H1 (cell line): Measurements from ENCODE around the gene CD48. TPM values are rescaled to one million over a fixed set of nuclear protein-coding genes. Genes with fewer than 3 reads are reported as not detected.

ENCODE experiments used
- CTCF ChIA-PET: fragments of 300-600 bp; sonication (Branson Sonifier 250); formaldehyde crosslinking; loops from one replicate; lab custom pipeline; 2021; ENCODE audit not compliant: partially characterized antibody; lab: Charles Lee
- POLR2A ChIA-PET: fragments of 300-600 bp; sonication (Branson Sonifier 250); formaldehyde crosslinking; loops from one replicate; lab custom pipeline; 2021; ENCODE audit warnings: inconsistent platforms; ENCODE audit not compliant: partially characterized antibody; lab: Charles Lee
- DNase-seq, 2 experiments: peaks; one replicate each; pipeline versions ENCODE4 v3.0.0 to v3.0.0-alpha.2; 2010 to 2022; ENCODE audit warnings: low spot score in 2 of 2, low read depth in 1 of 2, mixed read lengths in 1 of 2
- FAIRE-seq: peaks from 2 replicates; lab custom pipeline; 2011; peaks lifted over from hg19 to GRCh38; lab: Jason Lieb, UNC
- H2AFZ ChIP-seq: 2 replicates; pipeline ENCODE4 v1.8.1; 2012; ENCODE audit warnings: low read length, inconsistent platforms
- H2AK5ac ChIP-seq: 2 replicates; pipeline ENCODE4 v1.6.1; 2013; ENCODE audit warnings: low read depth, low read length
- H2BK120ac ChIP-seq: replicated peaks from 2 replicates; pipeline ENCODE3; 2013; ENCODE audit warnings: low read depth, low read length, inconsistent platforms
- H2BK12ac ChIP-seq: 2 replicates; pipeline ENCODE4 v1.6.1; 2013; ENCODE audit warnings: low read depth, low read length
- H2BK15ac ChIP-seq: 2 replicates; pipeline ENCODE4 v1.6.1; 2013; ENCODE audit warnings: low read length
- H2BK20ac ChIP-seq: 2 replicates; pipeline ENCODE4 v1.6.1; 2013; ENCODE audit warnings: low read length
- H2BK5ac ChIP-seq: 2 replicates; pipeline ENCODE4 v1.6.1; 2013; ENCODE audit warnings: low read depth, low read length
- H3K14ac ChIP-seq: 2 replicates; pipeline ENCODE4 v1.6.1; 2013; ENCODE audit warnings: inconsistent platforms; ENCODE audit not compliant: insufficient read length
- H3K18ac ChIP-seq: 2 replicates; pipeline ENCODE4 v1.6.1; 2013; ENCODE audit warnings: low read length; ENCODE audit errors: extremely low read depth
- H3K23ac ChIP-seq: 2 replicates; pipeline ENCODE4 v1.6.1; 2013; ENCODE audit warnings: inconsistent platforms; ENCODE audit not compliant: insufficient read length
- H3K23me2 ChIP-seq: 2 replicates; pipeline ENCODE4 v1.6.1; 2013; ENCODE audit warnings: low read depth, low read length
- H3K27ac ChIP-seq: 2 replicates; pipeline ENCODE4 v1.6.1; 2011; ENCODE audit warnings: low read depth, low read length, inconsistent platforms
- H3K27me3 ChIP-seq, 4 experiments: replicated peaks in 1 of 4; 1 replicate in 1 of 4; 2 replicates in 3 of 4; pipeline versions ENCODE4 v1.6.1 to v1.8.1; 2011 to 2013; ENCODE audit warnings: low read length in 3 of 4, mild to moderate bottlenecking in 3 of 4, inconsistent platforms in 2 of 4, mixed read lengths in 2 of 4, moderate library complexity in 1 of 4; ENCODE audit not compliant: control insufficient read depth in 3 of 4, insufficient read depth in 3 of 4; ENCODE audit errors: extremely low read depth in 1 of 4
- H3K36me3 ChIP-seq, 4 experiments: 2 replicates each; pipeline versions ENCODE4 v1.6.1 to v1.8.1; 2011 to 2013; ENCODE audit warnings: mild to moderate bottlenecking in 4 of 4, low read length in 3 of 4, moderate library complexity in 2 of 4, control low read depth in 1 of 4, inconsistent platforms in 1 of 4; ENCODE audit not compliant: insufficient read depth in 4 of 4, control insufficient read depth in 2 of 4
- H3K4ac ChIP-seq: replicated peaks from 2 replicates; pipeline ENCODE3; 2013; ENCODE audit warnings: low read length, low read depth, mixed read lengths, inconsistent platforms; ENCODE audit not compliant: insufficient read length
- H3K4me1 ChIP-seq, 4 experiments: replicated peaks in 1 of 4; 1 replicate in 1 of 4; 2 replicates in 3 of 4; pipeline versions ENCODE4 v1.6.1 to v1.8.1; 2011 to 2013; ENCODE audit warnings: low read length in 3 of 4, inconsistent platforms in 2 of 4, mixed read lengths in 1 of 4; ENCODE audit not compliant: insufficient read depth in 4 of 4, control insufficient read depth in 3 of 4
- H3K4me2 ChIP-seq, 2 experiments: 2 replicates each; pipeline versions ENCODE4 v1.6.1 to v1.8.1; 2011 to 2013; ENCODE audit warnings: low read depth in 2 of 2, low read length in 2 of 2, control low read depth in 1 of 2, inconsistent platforms in 1 of 2, mild to moderate bottlenecking in 1 of 2; ENCODE audit not compliant: insufficient read depth in 1 of 2
- H3K4me3 ChIP-seq, 4 experiments: fragments of 200-600, 300-600 bp in 1 of 4; sonication (generic), shearing (Covaris generic), sonication (Bioruptor Twin) in 1 of 4; 2 replicates each; pipeline versions ENCODE4 v1.5.1 to v1.8.1; 2011 to 2016; ENCODE audit warnings: low read length in 4 of 4, low read depth in 3 of 4, control low read depth in 2 of 4, inconsistent platforms in 2 of 4, mild to moderate bottlenecking in 2 of 4, mixed read lengths in 1 of 4, moderate library complexity in 1 of 4; ENCODE audit not compliant: insufficient read depth in 2 of 4; ENCODE audit errors: extremely low read depth in 1 of 4
- H3K56ac ChIP-seq: replicated peaks from 2 replicates; pipeline ENCODE3; 2013; ENCODE audit warnings: low read depth, mild to moderate bottlenecking, mixed read lengths, low read length, inconsistent platforms; ENCODE audit not compliant: insufficient read length
- H3K79me1 ChIP-seq: 2 replicates; pipeline ENCODE4 v1.6.1; 2013; ENCODE audit warnings: low read depth, low read length, control low read depth
- H3K79me2 ChIP-seq, 2 experiments: 2 replicates each; pipeline versions ENCODE4 v1.6.1 to v1.8.1; 2012 to 2013; ENCODE audit warnings: low read length in 2 of 2, mild to moderate bottlenecking in 2 of 2, inconsistent platforms in 1 of 2; ENCODE audit not compliant: insufficient read depth in 2 of 2, control insufficient read depth in 1 of 2
- H3K9ac ChIP-seq, 4 experiments: replicated peaks in 1 of 4; 1 replicate in 1 of 4; 2 replicates in 3 of 4; pipeline versions ENCODE4 v1.6.1 to v1.8.1; 2011 to 2013; ENCODE audit warnings: low read depth in 3 of 4, low read length in 3 of 4, control low read depth in 2 of 4, mild to moderate bottlenecking in 2 of 4, moderate library complexity in 2 of 4, inconsistent platforms in 1 of 4; ENCODE audit errors: extremely low read depth in 1 of 4
- H3K9me3 ChIP-seq, 2 experiments: 2 replicates each; pipeline versions ENCODE4 v1.6.1 to v1.8.1; 2012 to 2013; ENCODE audit warnings: mild to moderate bottlenecking in 2 of 2, moderate library complexity in 2 of 2, control low read depth in 1 of 2, inconsistent platforms in 1 of 2, low read depth in 1 of 2, low read length in 1 of 2, mixed read lengths in 1 of 2; ENCODE audit not compliant: insufficient read depth in 2 of 2
- H4K20me1 ChIP-seq, 2 experiments: replicated peaks in 1 of 2; 2 replicates each; pipeline versions ENCODE3 to v1.8.1; 2011 to 2013; ENCODE audit warnings: inconsistent platforms in 2 of 2, low read length in 2 of 2, mild to moderate bottlenecking in 1 of 2; ENCODE audit not compliant: insufficient read depth in 2 of 2, control insufficient read depth in 1 of 2
- H4K5ac ChIP-seq: 2 replicates; pipeline ENCODE4 v1.6.1; 2013; ENCODE audit warnings: low read length, low read depth, mixed read lengths, inconsistent platforms; ENCODE audit not compliant: insufficient read length
- H4K8ac ChIP-seq: 2 replicates; pipeline ENCODE4 v1.8.0; 2013; ENCODE audit warnings: mild to moderate bottlenecking, moderate library complexity, low read length, inconsistent platforms; ENCODE audit not compliant: insufficient read depth; ENCODE audit errors: extremely low read depth
- H4K91ac ChIP-seq: replicated peaks from 2 replicates; pipeline ENCODE3; 2013; ENCODE audit warnings: low read length, mixed read lengths, inconsistent platforms; ENCODE audit not compliant: insufficient read length
- BACH1 ChIP-seq: IDR thresholded peaks from 2 replicates; pipeline ENCODE4 v1.6.1; 2012; ENCODE audit warnings: low read length, improper control_type of control experiment
- BCL11A ChIP-seq, 2 experiments: IDR thresholded peaks; one replicate each; pipeline ENCODE4 v1.6.1; 2011; ENCODE audit warnings: low read depth in 2 of 2, low read length in 2 of 2, mild to moderate bottlenecking in 2 of 2
- BRCA1 ChIP-seq: IDR thresholded peaks from 2 replicates; pipeline ENCODE4 v1.6.1; 2012; ENCODE audit warnings: low read depth, low read length, improper control_type of control experiment
- CHD2 ChIP-seq: IDR thresholded peaks from 2 replicates; pipeline ENCODE4 v1.6.1; 2012; ENCODE audit warnings: low read length, improper control_type of control experiment
- HDAC2 ChIP-seq, 2 experiments: fragments of 300-600 bp in 1 of 2; sonication (generic) in 1 of 2; IDR thresholded peaks; 2 replicates each; pipeline ENCODE4 v1.6.1; 2011 to 2012; ENCODE audit warnings: low read depth in 2 of 2, low read length in 2 of 2, mild to moderate bottlenecking in 2 of 2, moderate library complexity in 2 of 2, borderline replicate concordance in 1 of 2, inconsistent platforms in 1 of 2
- RAD21 ChIP-seq, 2 experiments: IDR thresholded peaks in 1 of 2; conservative IDR thresholded peaks in 1 of 2; 2 replicates each; pipeline ENCODE4 v1.6.1; 2011; ENCODE audit warnings: low read depth in 2 of 2, low read length in 2 of 2, improper control_type of control experiment in 1 of 2, inconsistent platforms in 1 of 2, mild to moderate bottlenecking in 1 of 2, moderate library complexity in 1 of 2
- RXRA ChIP-seq: IDR thresholded peaks from 2 replicates; pipeline ENCODE4 v1.6.1; 2011; ENCODE audit warnings: low read depth, mild to moderate bottlenecking, low read length, moderate library complexity; ENCODE audit not compliant: insufficient read depth
- SP1 ChIP-seq: IDR thresholded peaks from 2 replicates; pipeline ENCODE4 v1.6.1; 2011; ENCODE audit warnings: low read depth, low read length
- USF2 ChIP-seq: IDR thresholded peaks from 2 replicates; pipeline ENCODE4 v1.6.1; 2011; ENCODE audit warnings: low read length, improper control_type of control experiment
- WGBS, 2 experiments: shearing (Covaris generic) in 1 of 2; methylation state at CpG; one replicate each; pipeline versions ENCODE4 v1.1.6 to v1.1.7; 2013 to 2015; ENCODE audit warnings: low lambda C conversion rate in 2 of 2, mixed read lengths in 2 of 2, inconsistent platforms in 1 of 2, low coverage in 1 of 2, missing lambda C conversion rate in 1 of 2; ENCODE audit not compliant: insufficient replicate concordance in 2 of 2, insufficient coverage in 1 of 2, insufficient read length in 1 of 2; ENCODE audit errors: extremely low coverage in 1 of 2, missing lambda C conversion rate in 1 of 2; 5-methylcytosine and 5-hydroxymethylcytosine counted together
- polyA plus RNA-seq, 7 experiments: library from polyadenylated mRNA; depleted of rRNA in 3 of 7; stranded (reverse) in 5 of 7; unstranded in 2 of 7; fragments of >200 nt in 5 of 7; fragments of 200-250 nt in 2 of 7; gene quantifications; 1 replicate in 5 of 7; 2 replicates in 1 of 7; 4 replicates in 1 of 7; pipeline versions ENCODE4 v1.2.1 to v1.2.3, GENCODE V29; 2011 to 2013; ENCODE audit warnings: missing spikeins in 2 of 7, mixed read lengths in 2 of 7
- total RNA-seq: library from RNA; stranded (reverse); fragmentation: NEBNext Ultra II Directional; extraction: Animal tissue kit (Norgen Biotek cat#: 25700); gene quantifications from 2 replicates; pipeline ENCODE4 v1.2.1, GENCODE V29; 2021

CD48 gene
- total and polyA plus RNA-seq, 2 of the 8 experiments (the other 6 are each of a cell fraction or from before 2014, with no cell fraction given): 0.08 TPM; not detected in 1

DNA sequence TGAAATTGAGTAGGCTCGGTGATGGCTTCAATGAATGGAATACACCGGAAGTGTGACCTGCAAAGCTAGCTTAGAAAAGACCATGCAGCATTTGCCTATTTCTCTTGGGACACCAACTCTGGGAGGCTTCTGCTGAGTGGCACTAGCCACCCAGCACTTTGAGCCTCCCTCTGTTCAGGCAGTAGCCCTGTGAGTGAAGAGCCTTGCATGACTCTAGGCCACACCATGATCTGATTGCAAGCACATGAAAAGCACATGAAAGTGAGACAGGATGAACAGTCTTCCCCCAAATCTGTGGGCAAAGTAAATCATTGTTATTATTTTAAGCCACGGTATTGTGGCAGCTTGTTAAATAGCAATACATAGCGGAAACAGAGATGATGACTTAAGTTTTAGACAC lies 2.8 kb downstream of the CD48 start:
- no peak overlapping the region for H3K27ac ChIP-seq
- no peak overlapping the region for H4K91ac ChIP-seq
- no peaks in the 10 kb centered on the region for H3K27me3 ChIP-seq
- no peak overlapping the region for H3K4me3 ChIP-seq
- H3K9ac ChIP-seq: no peak overlapping the region
- H3K9me3 ChIP-seq: no peaks in the 10 kb centered on the region
- no peak for FAIRE-seq
- H2BK20ac ChIP-seq: no peak overlapping the region
- no peak overlapping the region for H3K23ac ChIP-seq
- WGBS, 2 experiments: 83% methylated on average over 4 of the region's 4 CpGs; no CpG with 5 or more reads in 1 of the 2 experiments
- H3K79me2 ChIP-seq: no peaks in the 10 kb centered on the region
- H3K23me2 ChIP-seq: no peaks in the 10 kb centered on the region
- H3K4me1 ChIP-seq: no peaks in the 10 kb centered on the region
- no peak overlapping the region for H3K56ac ChIP-seq
- H2BK15ac ChIP-seq: no peak overlapping the region
- H2BK120ac ChIP-seq: no peak overlapping the region
- H3K36me3 ChIP-seq: no peaks in the 10 kb centered on the region
- no peak for TF ChIP-seq BCL11A (IDR thresholded peaks at IDR 0.05; ENCODE audit: low read depth in 2 of 2, low read length in 2 of 2)
- TF ChIP-seq CHD2: no peak
- TF ChIP-seq RXRA: no peak
- no peak for TF ChIP-seq BRCA1
- no peak for TF ChIP-seq RAD21 (IDR thresholded peaks at IDR 0.05 in 1 of 2, conservative IDR thresholded peaks at IDR 0.05 in 1 of 2; ENCODE audit: low read depth in 2 of 2, low read length in 2 of 2)
- TF ChIP-seq BACH1: no peak
- no peak for TF ChIP-seq HDAC2 (IDR thresholded peaks at IDR 0.05; ENCODE audit: borderline replicate concordance in 1 of 2, low read depth in 2 of 2, low read length in 2 of 2)
- no peak for TF ChIP-seq USF2
- TF ChIP-seq SP1: no peak
- TF ChIP-seq, all 59 proteins: peak for 0
- Histone ChIP-seq H2AFZ (no peak overlapping the region), H4K20me1 (no peaks in the 10 kb centered on the region), H3K4me2 (no peak overlapping the region), H3K4ac (no peak overlapping the region), H4K5ac (no peak overlapping the region), H3K14ac (no peak overlapping the region), H4K8ac (no peak overlapping the region), H2BK5ac (no peak overlapping the region), H2BK12ac (no peak overlapping the region), H3K79me1 (no peaks in the 10 kb centered on the region; the same call in 1 of the 2 replicates), H2AK5ac (no peak overlapping the region), H3K18ac (no peak overlapping the region)
- DNase-seq: no peak
- CTCF ChIA-PET: interaction anchor here (1.7 to 2.1 kb wide), 2 partner anchors 27 to 40 kb away, joined by 4 to 8 read pairs; no protein-coding TSS in a partner anchor
- POLR2A ChIA-PET: no interaction called here
